Measurements from ENCODE around the gene SALL4.
"Not testable (repeated sequence)": the region's sequence is repeated elsewhere in the genome, so short reads cannot be mapped to it uniquely, and the experiment has no call there.

SALL4 gene

DNA sequence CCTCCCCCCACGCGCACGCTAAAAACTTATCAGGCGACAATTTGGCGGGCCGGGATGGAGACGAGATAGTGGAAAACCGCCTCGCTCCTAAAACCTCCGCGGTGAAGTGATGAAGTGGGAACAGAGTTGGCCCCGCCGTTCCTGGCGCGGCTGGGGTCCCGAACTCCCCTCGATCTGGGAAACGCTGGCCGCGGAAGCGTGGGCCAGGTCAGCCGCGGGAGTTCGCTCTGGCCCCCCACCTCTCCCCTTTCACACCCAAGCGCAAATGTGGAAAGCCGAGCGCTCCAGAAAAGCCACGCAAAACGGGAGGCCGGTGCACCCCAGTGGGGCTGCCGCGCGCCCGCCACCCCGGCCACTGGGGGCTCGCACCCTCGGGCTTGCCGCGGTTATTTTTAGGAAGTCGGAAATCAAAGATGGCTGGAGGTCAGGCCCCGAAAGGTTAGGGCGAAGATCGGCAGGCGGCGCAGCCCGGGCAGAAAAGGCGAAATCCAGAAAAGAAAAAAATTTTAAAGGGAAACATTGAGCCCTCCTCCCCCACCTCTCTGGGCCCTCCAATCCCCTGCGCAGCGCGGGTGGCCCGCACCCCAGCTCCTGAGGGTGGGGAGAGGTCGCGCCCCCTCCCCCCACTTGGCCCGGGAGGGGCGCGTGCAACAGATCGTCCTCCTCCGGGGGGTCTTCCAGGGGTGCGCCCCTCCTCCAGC, 1.0 kb downstream of the SALL4 start:
- no peak for DNase-seq

DNA sequence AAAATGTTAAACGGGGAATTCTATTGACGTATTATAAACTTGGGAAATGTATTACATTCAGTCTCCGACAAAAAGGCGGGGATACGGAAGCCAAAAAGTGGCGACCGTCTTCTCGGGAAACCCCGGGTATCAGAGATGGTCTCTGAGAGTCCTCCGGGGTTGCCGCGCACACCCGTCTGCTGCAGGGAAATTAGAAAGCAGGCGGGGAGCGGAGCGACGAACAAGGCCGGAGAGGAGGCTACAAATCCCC, 1.5 kb downstream of the SALL4 start:
- DNase-seq, result no peak

DNA sequence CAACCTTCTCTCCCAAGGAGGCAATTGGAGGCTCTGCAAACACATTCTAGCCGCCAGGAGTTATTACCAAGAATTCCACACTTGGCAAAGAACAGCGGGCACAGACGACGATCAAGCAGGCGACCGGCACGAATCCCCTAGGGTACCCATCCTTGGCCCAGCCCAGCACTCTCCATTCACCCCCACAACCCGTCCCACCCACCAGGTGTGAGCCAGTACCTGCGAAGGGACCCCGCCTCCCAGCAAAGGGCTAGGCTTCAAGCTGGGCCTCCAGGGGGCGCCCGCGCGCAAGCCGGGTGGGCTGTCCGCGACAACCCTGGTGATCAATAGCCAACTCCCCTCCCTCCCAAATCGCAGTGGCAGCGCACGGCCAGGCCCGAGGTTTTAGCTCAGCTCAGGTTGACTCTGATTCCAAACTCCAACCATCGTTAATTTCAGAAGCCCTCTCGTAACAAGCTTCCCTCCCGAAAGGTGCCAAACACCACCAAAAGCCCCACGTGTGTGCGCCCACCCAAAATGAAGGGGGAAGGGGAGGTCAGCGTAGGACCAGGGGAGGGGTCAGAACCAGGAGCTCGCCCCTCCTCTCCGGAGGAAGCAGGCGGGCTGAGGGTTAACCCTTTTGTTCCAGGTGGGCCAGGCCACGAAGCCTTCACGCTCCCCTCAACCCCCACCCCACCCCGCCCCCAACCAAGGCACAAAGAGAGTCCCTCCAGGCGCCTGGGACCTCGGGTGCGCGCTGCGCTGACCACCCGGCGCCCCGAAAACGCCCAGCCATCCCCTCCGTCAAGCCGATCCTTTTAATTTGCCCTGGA, 2.1 kb downstream of the SALL4 start:
- no peak for DNase-seq

DNA sequence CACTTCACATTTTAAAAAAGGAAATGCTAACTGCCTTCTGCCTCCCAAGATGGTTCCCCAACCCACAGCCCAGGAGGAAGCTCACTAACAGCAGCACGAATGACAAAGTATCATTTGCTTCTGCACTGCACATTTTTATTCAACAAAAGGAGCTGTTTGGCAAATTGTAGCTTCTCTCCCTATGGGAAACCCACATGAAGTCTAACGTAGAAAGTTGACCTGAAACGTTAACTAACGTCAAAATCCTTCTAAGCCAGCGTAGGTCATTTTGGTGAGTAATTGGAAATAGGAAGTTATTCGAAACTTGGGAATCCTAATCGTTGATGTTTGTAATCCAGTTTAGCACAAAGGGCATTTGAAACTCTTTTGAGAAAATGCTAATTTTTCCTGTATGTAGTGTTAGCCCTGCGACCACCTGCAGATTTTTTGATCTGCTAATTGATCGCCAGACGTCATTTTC, 2.9 kb downstream of the SALL4 start:
- no peak for DNase-seq

DNA sequence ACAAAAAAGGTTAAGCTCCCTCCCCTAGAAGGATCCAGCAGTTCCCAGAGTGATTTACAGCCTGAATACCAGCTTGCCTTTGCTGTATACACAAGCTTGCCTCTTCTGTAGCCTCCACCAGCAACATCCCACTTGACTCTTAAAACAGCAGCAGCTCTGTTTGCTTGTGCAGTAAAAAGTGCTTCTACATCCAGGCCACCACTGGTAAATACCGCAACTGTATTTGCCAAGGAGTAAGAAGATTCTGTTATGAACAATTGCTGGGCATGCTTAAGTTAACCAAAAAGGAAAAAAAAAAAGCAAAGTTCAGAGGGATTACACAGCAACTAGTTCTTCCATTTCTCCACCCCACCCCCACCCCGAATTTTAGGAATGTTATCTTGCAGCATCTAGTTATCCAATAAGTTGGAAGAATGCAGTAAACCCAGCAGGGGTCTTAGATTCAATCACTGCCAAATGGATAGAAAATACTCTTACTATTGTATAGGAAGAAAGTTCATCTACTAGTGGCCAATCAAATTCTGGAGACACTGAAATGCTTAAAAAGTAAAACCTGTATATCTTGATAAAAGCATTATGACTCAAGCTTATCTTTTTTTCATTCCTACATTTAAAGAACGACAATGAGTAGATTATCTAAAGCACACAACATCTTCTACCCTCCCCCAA, 4.8 kb downstream of the SALL4 start:
- no peak for DNase-seq

DNA sequence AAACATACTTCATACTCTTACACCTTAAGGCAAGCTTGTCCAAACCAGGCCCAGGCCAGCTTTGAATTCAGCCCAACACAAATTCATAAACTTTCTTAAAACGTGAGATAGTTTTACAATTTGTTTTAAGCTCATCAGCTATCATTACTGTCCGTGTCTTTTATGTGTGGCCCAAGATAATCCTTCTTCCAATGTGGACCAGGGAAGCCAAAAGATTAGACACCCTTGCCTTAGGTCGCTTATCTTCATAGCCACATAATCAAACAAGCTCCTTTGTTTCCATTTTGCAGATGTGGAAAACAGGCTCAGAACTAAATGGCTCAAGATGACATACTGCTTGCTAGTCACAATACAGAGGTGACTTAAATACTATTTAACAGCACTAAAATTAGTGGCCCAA, 6.0 kb downstream of the SALL4 start:
- DNase-seq, result no peak

DNA sequence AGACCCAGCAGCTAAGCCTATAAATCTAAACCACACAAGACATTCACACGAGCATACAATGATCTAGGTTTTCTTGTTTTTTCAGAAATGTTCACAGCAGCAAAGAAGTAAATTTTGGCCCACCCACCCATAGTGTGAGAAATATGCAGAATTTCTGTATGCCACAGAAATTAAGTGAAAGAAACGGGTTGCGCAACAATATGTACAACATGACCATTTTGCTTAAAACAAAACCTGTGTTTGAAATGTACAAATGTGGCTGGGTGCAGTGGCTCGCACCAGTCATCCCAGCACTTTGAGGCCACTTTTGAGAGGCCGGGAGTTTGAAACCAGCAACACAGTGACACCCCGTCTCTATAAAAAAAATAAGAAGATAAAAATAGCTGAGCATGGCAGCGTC, 9.4 kb downstream of the SALL4 start:
- DNase-seq, result no peak

DNA sequence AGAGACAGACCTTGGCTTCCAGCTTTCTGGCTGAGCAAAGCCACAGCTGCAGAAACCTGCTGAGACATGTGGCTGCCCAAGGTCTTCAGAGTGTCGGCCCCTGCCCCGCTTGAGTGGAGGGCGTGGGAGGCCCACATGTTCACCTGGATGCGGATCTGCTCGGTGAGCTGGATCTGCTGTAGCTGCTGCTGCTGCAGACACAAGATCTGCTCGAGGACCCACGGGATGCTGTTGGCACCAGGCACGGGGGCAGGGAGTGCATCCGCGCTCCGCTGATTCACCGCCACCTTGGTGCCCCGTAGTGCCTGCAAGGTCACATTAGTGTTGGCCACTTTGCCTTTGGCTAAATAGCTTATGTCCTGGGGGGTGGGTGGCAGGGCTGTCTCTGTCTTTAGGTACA, 10.7 kb downstream of the SALL4 start:
- no peak for DNase-seq

DNA sequence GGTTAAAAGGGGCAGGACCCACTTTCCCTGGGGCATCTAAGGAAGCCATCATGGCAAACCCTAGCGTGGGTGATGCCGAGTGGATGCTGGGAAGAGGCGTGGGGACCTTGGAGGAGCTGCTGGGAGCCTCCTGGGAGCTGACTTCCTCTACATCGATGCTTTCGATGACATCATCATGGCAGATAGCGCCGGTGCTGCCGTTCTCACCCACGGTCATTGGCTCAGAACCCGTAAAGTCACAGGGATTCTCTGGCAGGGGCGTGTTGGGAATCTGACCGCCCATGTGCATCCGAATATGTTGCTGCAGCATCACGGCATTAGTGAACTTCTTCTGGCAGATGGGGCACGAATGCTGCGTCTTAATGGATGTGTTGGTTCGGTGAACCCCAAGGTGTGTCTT, 12.1 kb downstream of the SALL4 start:
- DNase-seq, result no peak

DNA sequence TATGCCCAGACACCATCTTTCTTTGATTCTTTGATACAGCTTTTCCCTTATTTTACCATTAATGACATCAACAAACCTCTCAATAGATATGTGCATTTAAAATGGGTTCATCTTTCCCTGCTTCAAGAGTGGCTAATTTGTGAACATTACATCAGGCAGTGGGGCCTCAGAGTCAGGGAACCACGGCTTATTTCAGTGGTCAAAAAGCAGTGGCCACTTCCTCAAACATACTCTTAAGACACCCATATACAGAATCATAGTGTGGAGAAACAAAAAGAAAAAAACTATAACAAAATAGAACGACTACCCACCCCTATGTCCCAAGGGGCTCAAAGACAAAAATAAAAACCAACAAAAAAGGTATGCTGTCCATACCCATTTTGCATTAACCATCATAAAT, 12.9 kb downstream of the SALL4 start:
- no peak for DNase-seq

DNA sequence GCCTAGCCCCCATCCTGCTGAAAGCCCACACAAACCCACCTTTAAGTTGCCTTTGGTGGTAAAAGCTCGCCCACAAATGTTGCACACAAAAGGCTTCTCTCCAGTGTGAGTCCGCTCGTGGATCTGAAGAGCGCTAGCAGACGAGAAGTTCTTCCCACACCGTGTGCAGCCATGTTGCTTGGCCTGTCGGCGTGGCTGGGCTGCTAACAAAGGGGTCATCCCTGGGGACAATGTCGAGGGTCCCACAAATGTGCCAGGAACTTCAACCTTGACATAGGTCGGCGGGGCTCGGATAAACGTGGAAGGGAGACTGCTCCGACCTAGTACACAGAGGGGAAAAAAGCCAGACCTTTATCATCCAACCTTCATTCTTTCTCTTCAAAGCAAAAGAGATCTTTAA, 13.5 kb downstream of the SALL4 start:
- no peak for DNase-seq

DNA sequence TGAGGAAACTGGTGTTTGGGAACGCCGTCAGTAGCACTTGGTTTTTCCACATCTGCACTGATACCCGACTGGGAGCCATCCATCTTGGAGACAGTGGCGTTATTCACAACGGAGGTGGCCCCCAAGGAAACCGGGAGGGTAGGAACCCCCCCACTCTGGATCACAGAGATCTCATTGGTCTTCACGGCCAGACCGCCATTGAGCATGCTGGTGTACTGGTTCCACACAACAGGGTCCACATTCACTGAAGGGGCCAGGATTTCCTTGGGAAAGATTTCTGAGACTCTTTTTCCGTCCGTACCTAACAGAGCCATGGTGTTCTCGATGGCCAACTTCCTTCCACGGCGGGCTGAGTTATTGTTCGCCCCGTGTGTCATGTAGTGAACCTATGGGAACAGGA, 18.0 kb downstream of the SALL4 start:
- no peak for DNase-seq

DNA sequence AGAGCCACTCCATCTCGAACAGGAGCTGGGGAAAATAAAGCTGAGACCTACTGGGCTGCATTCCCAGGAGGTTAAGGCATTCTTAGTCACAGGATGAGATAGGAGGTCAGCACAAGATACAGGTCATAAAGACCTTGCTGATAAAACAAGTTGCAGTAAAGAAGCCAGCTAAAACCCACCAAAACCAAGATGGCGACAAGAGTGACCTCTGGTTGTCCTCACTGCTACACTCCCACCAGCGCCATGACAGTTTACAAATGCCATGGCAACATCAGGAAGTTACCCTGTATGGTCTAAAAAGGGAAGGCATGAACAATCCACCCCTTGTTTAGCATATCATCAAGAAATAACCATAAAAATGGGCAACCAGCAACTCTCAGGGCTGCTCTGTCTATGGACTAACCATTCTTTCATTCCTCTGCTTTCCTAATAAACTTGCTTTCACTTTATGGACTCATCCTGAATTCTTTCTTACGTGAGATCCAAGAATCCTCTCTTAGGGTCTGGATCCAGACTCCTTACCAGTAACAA, 24.0 kb downstream of the SALL4 start:
- DNase-seq, result not testable (repeated sequence)

DNA sequence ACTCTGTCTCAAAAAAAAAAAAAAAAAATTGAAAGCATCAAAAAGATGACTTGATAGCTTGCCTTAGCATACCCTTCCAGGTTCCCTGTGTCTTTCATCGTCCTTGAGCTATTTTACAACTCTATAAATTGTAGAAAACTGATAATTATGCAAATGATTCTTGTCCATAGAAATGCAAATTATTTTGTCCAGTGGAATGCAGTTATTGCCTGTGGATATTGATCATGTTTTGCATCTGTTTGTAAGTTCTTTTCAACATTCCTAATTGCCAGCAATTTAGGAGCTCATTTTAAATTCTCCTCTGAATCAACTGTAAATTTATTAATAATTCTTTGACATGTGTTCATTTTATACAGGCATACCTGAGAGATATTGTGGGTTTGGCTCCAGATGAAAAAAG, 27.1 kb downstream of the SALL4 start:
- no peak for DNase-seq

DNA sequence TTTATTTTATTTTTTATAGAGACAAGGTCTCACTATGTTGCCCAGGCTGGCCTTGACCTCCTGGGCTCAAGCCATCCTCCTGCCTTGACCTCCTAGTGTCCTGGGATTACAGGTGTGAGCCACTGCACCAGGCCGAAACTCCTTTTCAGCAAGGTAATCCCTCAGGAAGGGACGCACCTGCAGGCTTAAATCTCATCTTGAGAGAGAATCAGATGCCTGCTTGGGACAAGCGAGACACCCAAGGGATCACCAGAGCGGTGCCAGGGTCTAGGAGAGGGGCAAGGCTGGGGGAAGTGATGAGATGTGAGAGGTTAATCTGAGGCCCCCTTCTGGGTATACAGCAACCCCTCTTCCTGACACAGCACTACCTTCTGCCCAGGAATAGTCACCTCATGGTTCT, 30.1 kb downstream of the SALL4 start:
- no peak for DNase-seq

DNA sequence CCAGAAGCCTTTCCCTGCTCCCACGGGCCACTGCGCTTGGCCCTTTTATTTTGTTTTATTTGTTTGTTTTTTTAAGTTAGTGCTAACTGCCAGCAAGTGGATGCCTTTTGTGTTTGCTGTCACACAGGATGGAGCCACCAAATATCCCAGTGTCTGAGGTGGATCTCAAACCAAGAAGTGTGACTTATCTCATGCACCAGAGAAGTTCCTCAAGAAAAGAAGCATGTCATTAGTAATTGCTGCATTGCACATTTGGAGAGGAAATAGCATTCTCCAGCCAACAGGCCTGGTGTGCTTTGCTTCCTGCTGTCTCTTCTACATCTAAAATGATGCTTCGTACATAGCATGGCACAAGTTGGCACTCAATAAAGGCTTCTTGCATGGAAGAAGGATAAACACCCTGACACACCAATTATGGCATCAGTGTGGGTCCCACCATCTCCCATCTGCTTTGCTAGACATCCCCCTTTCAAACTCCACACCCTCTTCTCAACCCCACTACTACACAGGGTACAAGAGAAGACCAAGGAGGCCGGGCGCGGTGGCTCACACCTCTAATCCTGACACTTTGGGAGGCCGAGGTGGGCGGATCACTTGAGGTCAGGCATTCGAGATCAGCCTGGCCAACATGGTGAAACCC, 32.2 kb downstream of the SALL4 start:
- no peak for DNase-seq

DNA sequence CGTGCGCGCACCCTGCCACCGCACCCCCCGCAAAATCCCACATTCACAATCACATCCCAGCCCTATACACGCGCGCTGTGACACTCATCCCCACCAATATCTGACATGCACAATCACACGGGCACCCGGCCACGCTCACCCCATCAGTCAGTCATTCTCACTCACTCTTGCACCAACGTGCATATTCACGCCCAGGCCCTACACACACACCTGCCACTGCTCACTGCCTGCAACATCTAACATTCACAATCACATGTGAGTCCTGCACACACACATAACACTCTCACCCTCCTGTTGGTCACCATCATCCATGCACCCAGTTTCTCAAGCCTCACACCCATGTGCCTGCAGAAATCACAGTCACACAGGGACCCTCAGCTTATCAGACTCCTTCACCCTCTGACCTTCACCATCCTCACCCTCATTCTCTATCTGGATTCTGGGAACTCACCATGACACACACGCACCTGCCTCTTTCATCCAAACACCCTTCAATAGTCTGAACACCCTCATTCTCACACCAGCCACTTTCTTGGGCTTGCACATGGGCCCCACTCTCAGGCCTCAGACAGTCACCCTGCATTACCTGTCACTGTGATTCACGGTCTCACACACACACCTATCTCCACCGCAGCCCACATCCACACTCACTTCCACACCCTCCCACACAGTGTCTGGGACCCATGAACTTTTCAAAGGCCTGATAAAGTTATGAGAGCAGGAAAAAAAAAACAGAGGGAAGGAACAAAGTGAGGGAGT, 33.4 kb downstream of the SALL4 start:
- no peak for DNase-seq

DNA sequence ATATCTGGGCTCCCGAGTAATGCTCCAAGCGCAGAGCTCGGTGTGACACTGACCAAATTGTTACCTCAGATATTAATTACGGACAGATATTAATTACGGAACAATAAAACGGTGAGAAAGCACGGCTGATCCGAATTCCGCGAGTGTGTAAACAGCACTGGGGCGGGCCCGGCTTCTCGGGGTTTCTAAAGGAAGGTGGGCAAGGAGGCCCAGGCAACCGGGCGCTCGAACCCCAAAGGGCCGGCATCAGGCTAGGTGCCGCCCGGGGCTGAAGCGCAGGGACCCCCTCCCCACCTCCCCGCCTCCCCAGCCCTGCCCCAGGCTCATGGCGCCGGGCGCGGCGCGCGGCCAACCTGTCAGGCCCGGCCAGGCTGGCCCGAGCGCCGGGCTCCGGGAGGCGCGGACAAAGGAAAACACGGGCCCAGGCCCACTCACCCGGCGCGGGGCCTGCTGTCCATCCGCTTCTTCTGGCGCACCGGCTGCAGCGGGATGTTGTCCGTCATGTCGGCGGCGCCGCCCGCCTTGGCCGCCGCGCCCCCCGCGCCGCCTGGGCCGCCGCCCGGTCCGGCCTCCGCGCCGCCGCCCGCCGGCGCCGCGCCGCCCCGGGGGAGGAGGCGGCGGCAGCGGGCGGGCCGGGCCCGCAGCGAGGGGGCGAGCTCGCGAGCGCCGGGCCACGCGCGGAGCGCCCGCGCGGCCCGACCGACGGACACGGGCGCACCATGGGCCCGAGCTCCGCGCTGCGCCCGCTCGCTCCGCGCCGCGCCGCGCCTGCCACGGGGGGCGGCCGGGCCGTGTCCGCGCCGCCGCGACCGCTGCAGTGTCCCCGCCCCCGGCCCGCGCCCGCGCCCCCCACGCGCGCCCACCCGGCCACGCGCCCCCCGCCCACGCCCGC, 34.2 kb downstream of the SALL4 start, which contains the start of gene ATP9A:
Gene ATP9A (minus strand): TSS at position 524 of the 892 bp plus-strand sequence. CDS start 21 bp downstream, at position 503.
- DNase-seq, result no peak

DNA sequence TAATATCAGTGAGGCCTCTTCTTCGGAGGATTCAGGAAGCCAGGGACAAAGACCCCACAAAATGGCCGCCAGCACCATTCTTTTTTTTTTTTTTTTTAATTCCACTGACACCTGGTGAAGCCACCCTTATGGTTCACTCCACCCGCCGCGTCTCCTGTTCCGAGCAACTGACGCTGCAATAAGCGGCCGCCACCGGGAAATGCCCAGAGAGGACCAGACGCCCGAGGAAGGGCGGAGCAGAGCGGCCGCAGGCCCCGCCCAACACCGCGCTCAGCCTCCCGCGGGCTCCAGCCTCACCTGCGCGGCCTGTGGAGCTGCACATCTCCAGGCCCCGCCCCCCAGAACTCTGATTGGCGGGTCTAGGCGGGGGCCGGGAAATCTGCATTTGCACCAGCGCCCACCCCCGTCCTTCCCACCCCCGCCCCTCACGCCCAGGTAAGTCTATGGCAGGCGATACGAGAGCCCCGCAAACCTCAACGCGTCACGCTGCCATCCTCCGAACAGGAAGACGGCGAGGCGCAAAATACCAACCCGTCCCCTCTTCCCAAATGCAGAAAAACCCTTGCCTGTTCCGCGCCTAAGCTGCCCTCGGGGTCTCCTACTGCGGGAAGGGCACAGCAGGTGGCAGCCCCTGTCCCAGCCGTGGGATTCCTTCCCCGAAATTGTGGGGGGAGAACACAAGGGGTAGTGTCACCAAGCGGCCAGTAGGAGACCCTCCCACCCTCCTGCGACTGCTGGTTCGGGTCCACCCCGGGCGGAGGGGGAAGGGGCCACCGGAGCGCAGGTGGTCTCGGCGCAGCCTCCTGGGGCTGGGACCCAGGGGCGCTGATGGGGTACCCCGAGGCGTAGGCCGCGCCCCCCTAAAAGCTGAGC, 35.1 kb downstream of the SALL4 start:
- no peak for DNase-seq

DNA sequence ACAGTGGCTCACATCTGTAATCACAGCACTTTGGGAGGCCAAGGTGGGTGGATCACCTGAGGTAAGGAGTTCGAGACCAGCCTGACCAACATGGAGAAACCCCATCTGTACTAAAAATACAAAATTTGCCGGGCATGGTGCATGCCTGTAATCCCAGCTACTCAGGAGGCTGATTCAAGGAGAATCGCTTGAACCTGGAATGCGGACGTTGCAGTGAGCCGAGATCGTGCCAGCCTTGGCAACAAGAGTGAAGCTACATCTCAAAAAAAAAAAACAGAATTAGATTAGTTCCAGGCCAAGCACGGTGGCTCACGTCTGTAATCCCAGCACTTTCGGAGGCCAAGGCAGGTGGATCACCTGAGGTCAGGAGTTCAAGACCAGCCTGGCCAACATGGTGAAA, 36.9 kb downstream of the SALL4 start:
- DNase-seq, result not testable (repeated sequence)
